K562 (cell line): ENCODE data around the gene LONP1. TPM values are rescaled to one million over a fixed set of nuclear protein-coding genes. Genes with fewer than 3 reads are reported as not detected.

ENCODE experiments used
- BRD9 ChIP-seq: fragments of 450-650 bp; IDR thresholded peaks from 2 replicates; pipeline ENCODE4 v1.6.1; 2018; ENCODE audit warnings: low read depth; ENCODE audit not compliant: partially characterized antibody
- HIVEP1 ChIP-seq: fragments of 250-450 bp; sonication (Bioruptor Pico); IDR thresholded peaks from 2 replicates; pipeline ENCODE4 v1.4.0; 2020; ENCODE audit warnings: mild to moderate bottlenecking
- LCOR ChIP-seq: sonication (generic); formaldehyde crosslinking; IDR thresholded peaks from 2 replicates; pipeline ENCODE4 v1.8.0; 2022; ENCODE audit warnings: mild to moderate bottlenecking, missing genetic modification reagents
- RBM22 ChIP-seq: fragments of 200-400 bp; formaldehyde crosslinking; IDR thresholded peaks from 2 replicates; pipeline ENCODE4 v1.6.1; 2018; ENCODE audit warnings: low read length, low read depth; ENCODE audit not compliant: poor library complexity, severe bottlenecking
- SNRNP70 ChIP-seq: fragments of 200-400 bp; formaldehyde crosslinking; optimal IDR thresholded peaks from 2 replicates; pipeline ENCODE3; 2017; ENCODE audit warnings: low read depth, low read length
- ZBTB9 ChIP-seq: fragments of 450-650 bp; formaldehyde crosslinking; IDR thresholded peaks from 2 replicates; pipeline ENCODE4 v1.4.0; 2020; ENCODE audit warnings: mild to moderate bottlenecking, moderate library complexity
- ZFP1 ChIP-seq: fragments of 450-650 bp; formaldehyde crosslinking; IDR thresholded peaks from 2 replicates; pipeline ENCODE4 v1.4.0; 2020; ENCODE audit warnings: mild to moderate bottlenecking, mixed read lengths
- ZNF143 ChIP-seq: sonication (generic); formaldehyde crosslinking; IDR thresholded peaks from 2 replicates; pipeline ENCODE4 v1.9.0; 2022; ENCODE audit warnings: mild to moderate bottlenecking, missing genetic modification reagents
- ZNF217 ChIP-seq: sonication (generic); formaldehyde crosslinking; IDR thresholded peaks from 2 replicates; pipeline ENCODE4 v1.8.0; 2022; ENCODE audit warnings: mild to moderate bottlenecking, missing genetic modification reagents
- polyA plus RNA-seq, 8 experiments: library from polyadenylated mRNA; depleted of rRNA in 4 of 8; stranded (reverse) in 5 of 8; unstranded in 3 of 8; fragments of >200 nt; fragmentation: Nextera tagmentation in 2 of 8; fragmentation: Illumina TruSeq in 1 of 8; extraction: Ambion mirVana in 2 of 8; extraction: Trizol in 1 of 8; gene quantifications; 2 replicates each; pipeline versions ENCODE4 v1.2.1 to v1.2.3, GENCODE V29; 2011 to 2014; ENCODE audit warnings: inconsistent platforms in 1 of 8, missing spikeins in 1 of 8
- total RNA-seq, 7 experiments: library from RNA; depleted of rRNA in 6 of 7; stranded (reverse); fragments of >200 nt in 6 of 7; fragmentation: Illumina TruSeq in 2 of 7; extraction: Trizol in 2 of 7; gene quantifications; 2 replicates each; pipeline versions ENCODE4 v1.2.1 to v1.2.3, GENCODE V29; 2011 to 2021; ENCODE audit warnings: low replicate concordance in 1 of 7
- TF ChIP-seq, protein P1 (sequence below): fragments of 250-450 bp; sonication (Bioruptor Pico); IDR thresholded peaks from 2 replicates; pipeline ENCODE4 v1.4.0; 2020
- TF ChIP-seq, protein P2 (sequence below), 2 experiments: fragments of 450-650 bp; formaldehyde crosslinking in 1 of 2; IDR thresholded peaks; 2 replicates each; pipeline versions ENCODE4 v1.4.0 to v1.6.1; 2014 to 2020; ENCODE audit warnings: mild to moderate bottlenecking in 2 of 2, borderline replicate concordance in 1 of 2, low read depth in 1 of 2

Gene LONP1
- total and polyA plus RNA-seq, 9 of the 15 experiments (the other 6 are each of a cell fraction or from before 2014, with no cell fraction given), result 1.1 to 238 (median 84.5) TPM

DNA sequence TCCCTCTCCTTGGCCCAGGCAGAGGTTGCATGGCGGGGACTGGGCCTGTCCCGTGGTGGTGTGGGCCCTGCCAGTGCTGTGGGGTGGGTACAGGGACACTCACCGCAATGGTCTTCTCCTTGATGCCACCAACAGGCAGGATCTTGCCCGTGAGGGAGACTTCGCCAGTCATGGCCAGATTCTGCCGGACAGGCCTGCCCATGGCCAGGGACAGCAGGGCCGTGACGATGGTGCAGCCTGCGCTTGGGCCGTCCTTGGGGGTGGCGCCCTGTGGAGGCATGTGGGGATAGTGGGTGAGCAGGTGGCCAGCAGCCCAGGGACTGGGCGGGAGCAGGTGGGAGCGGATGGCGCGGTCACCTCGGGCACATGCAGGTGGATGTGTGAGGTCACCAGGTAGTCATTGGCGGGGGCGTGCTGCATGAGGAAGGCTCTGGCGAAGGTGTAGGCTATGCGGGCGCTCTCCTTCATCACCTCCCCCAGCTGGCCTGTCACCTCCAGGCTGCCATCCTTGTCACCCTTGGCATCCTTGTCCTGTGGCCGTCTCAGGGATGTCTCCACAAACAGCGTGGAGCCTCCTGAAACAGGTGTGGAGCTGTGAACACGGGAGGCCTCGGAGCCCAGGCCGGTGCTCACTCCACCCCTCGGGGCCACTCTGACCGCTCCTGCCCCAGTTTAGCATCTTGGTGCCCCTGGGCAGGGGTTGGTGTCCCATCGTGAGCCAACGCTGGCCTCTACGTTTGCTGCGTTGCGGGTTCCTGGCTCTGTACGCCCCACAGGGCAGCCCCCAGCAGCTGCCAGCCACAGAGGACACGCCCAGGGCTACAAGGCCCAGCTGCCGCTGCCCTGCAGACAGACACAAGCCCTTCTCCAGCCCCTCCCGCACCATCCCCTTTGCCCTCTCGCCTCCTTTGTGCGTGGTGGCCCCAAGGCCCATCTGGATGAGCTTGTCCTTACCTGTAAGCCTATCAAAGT, 26.5 kb downstream of the LONP1 start (continued):
- TF ChIP-seq ZNF217 (CRISPR knock-in tag) (no peak), BRD9 (no peak), ZFP1 (CRISPR knock-in tag) (no peak), ZBTB9 (CRISPR knock-in tag) (no peak), LCOR (0 out of 2 replicates have a peak, but pooled peaks have one; percentile 16), RBM22 (peak; percentile 98), ZNF143 (CRISPR knock-in tag) (no peak), HIVEP1 (CRISPR knock-in tag) (no peak), SNRNP70 (peak; percentile 39)
- TF ChIP-seq, protein P1, sequence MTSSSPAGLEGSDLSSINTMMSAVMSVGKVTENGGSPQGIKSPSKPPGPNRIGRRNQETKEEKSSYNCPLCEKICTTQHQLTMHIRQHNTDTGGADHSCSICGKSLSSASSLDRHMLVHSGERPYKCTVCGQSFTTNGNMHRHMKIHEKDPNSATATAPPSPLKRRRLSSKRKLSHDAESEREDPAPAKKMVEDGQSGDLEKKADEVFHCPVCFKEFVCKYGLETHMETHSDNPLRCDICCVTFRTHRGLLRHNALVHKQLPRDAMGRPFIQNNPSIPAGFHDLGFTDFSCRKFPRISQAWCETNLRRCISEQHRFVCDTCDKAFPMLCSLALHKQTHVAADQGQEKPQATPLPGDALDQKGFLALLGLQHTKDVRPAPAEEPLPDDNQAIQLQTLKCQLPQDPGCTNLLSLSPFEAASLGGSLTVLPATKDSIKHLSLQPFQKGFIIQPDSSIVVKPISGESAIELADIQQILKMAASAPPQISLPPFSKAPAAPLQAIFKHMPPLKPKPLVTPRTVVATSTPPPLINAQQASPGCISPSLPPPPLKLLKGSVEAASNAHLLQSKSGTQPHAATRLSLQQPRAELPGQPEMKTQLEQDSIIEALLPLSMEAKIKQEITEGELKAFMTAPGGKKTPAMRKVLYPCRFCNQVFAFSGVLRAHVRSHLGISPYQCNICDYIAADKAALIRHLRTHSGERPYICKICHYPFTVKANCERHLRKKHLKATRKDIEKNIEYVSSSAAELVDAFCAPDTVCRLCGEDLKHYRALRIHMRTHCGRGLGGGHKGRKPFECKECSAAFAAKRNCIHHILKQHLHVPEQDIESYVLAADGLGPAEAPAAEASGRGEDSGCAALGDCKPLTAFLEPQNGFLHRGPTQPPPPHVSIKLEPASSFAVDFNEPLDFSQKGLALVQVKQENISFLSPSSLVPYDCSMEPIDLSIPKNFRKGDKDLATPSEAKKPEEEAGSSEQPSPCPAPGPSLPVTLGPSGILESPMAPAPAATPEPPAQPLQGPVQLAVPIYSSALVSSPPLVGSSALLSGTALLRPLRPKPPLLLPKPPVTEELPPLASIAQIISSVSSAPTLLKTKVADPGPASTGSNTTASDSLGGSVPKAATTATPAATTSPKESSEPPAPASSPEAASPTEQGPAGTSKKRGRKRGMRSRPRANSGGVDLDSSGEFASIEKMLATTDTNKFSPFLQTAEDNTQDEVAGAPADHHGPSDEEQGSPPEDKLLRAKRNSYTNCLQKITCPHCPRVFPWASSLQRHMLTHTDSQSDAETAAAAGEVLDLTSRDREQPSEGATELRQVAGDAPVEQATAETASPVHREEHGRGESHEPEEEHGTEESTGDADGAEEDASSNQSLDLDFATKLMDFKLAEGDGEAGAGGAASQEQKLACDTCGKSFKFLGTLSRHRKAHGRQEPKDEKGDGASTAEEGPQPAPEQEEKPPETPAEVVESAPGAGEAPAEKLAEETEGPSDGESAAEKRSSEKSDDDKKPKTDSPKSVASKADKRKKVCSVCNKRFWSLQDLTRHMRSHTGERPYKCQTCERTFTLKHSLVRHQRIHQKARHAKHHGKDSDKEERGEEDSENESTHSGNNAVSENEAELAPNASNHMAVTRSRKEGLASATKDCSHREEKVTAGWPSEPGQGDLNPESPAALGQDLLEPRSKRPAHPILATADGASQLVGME (CRISPR knock-in tag), result no peak
- TF ChIP-seq, protein P2, sequence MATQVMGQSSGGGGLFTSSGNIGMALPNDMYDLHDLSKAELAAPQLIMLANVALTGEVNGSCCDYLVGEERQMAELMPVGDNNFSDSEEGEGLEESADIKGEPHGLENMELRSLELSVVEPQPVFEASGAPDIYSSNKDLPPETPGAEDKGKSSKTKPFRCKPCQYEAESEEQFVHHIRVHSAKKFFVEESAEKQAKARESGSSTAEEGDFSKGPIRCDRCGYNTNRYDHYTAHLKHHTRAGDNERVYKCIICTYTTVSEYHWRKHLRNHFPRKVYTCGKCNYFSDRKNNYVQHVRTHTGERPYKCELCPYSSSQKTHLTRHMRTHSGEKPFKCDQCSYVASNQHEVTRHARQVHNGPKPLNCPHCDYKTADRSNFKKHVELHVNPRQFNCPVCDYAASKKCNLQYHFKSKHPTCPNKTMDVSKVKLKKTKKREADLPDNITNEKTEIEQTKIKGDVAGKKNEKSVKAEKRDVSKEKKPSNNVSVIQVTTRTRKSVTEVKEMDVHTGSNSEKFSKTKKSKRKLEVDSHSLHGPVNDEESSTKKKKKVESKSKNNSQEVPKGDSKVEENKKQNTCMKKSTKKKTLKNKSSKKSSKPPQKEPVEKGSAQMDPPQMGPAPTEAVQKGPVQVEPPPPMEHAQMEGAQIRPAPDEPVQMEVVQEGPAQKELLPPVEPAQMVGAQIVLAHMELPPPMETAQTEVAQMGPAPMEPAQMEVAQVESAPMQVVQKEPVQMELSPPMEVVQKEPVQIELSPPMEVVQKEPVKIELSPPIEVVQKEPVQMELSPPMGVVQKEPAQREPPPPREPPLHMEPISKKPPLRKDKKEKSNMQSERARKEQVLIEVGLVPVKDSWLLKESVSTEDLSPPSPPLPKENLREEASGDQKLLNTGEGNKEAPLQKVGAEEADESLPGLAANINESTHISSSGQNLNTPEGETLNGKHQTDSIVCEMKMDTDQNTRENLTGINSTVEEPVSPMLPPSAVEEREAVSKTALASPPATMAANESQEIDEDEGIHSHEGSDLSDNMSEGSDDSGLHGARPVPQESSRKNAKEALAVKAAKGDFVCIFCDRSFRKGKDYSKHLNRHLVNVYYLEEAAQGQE (IDR thresholded peaks at IDR 0.05; ENCODE audit: borderline replicate concordance), result 0 out of 2 replicates have a peak, but pooled peaks have one; percentile 12
- TF ChIP-seq, protein P2 (CRISPR knock-in tag; IDR thresholded peaks at IDR 0.05; ENCODE audit: low read depth), result no peak
